ENCODE results near the gene CDCA5.
A peak's percentile ranks its signal among the peaks of the same experiment; 100 is the strongest.

Gene CDCA5

GRCh38 chr11:65056999-65057398 is 26.8 kb downstream of the CDCA5 start:
- DNase-seq (ENCODE audit: low spot score), result no peak
- no peak for TF ChIP-seq CTCF (IDR thresholded peaks at IDR 0.05; ENCODE audit: extremely low read depth, missing control alignments)

- peak; percentile 45 for DNase-seq (ENCODE audit: low spot score)
- TF ChIP-seq CTCF (IDR thresholded peaks at IDR 0.05; ENCODE audit: extremely low read depth, missing control alignments), result no peak
Measured at GRCh38 chr11:65055538-65055937, 28.3 kb downstream of the CDCA5 start.

GRCh38 chr11:65053827-65054508 is 29.9 kb downstream of the CDCA5 start:
- peak; percentile 46 for DNase-seq (ENCODE audit: low spot score)
- TF ChIP-seq CTCF (IDR thresholded peaks at IDR 0.05; ENCODE audit: extremely low read depth, missing control alignments), result no peak

GRCh38 chr11:65051398-65051858 is 32.4 kb downstream of the CDCA5 start:
- DNase-seq (ENCODE audit: low spot score), result no peak
- TF ChIP-seq CTCF (IDR thresholded peaks at IDR 0.05; ENCODE audit: extremely low read depth, missing control alignments), result no peak

- no peak for TF ChIP-seq CTCF (IDR thresholded peaks at IDR 0.05; ENCODE audit: extremely low read depth, missing control alignments)
Measured at GRCh38 chr11:65047581-65048422, 36.0 kb downstream of the CDCA5 start.

GRCh38 chr11:65045728-65046127 is 38.1 kb downstream of the CDCA5 start:
- TF ChIP-seq CTCF (IDR thresholded peaks at IDR 0.05; ENCODE audit: extremely low read depth, missing control alignments), result no peak
- no peak for DNase-seq (ENCODE audit: low spot score)

More at GRCh38 chr11:65047581-65048422, 36.0 kb downstream of the CDCA5 start:
- peak; percentile 58 for DNase-seq (ENCODE audit: low spot score)

GRCh38 chr11:65045061-65045460 is 38.8 kb downstream of the CDCA5 start:
- no peak for DNase-seq (ENCODE audit: low spot score)
- TF ChIP-seq CTCF (IDR thresholded peaks at IDR 0.05; ENCODE audit: extremely low read depth, missing control alignments), result no peak
